HG03039 (cell line): ENCODE data around the gene KCNH2.
"Not testable (repeated sequence)": the region's sequence is repeated elsewhere in the genome, so short reads cannot be mapped to it uniquely, and the experiment has no call there.

ENCODE experiments used
- ATAC-seq: cut with Tn5 transposase; IDR thresholded peaks from one replicate; pipeline ENCODE4 v1.9.1; 2021; ENCODE audit warnings: mild to moderate bottlenecking, moderate library complexity; ENCODE audit not compliant: unreplicated experiment

The KCNH2 gene

GRCh38 chr7:151011616-151012015, 33.5 kb upstream of the KCNH2 start:
- ATAC-seq: not testable (repeated sequence)

GRCh38 chr7:151011097-151011409, 32.9 kb upstream of the KCNH2 start:
- ATAC-seq: no peak

GRCh38 chr7:151010307-151011096, 32.4 kb upstream of the KCNH2 start:
- ATAC-seq: no peak

- no peak for ATAC-seq
These were observed 31.9 kb upstream of the KCNH2 start for GRCh38 chr7:151010037-151010306.

GRCh38 chr7:151009327-151010036, 31.4 kb upstream of the KCNH2 start:
- ATAC-seq: no peak

GRCh38 chr7:151008511-151009323, 30.6 kb upstream of the KCNH2 start:
- ATAC-seq: peak; percentile 75

GRCh38 chr7:151008143-151008510, 30.0 kb upstream of the KCNH2 start:
- ATAC-seq: no peak

GRCh38 chr7:151007469-151007898, 29.4 kb upstream of the KCNH2 start:
- no peak for ATAC-seq

- ATAC-seq: no peak
These were observed 28.6 kb upstream of the KCNH2 start for GRCh38 chr7:151006590-151007300.

GRCh38 chr7:151005566-151005965, 27.4 kb upstream of the KCNH2 start:
- ATAC-seq: no peak

- ATAC-seq: no peak
These were observed 25.5 kb upstream of the KCNH2 start for GRCh38 chr7:151003572-151003971.

- ATAC-seq: no peak
These were observed 23.4 kb upstream of the KCNH2 start for GRCh38 chr7:151001546-151001945.

GRCh38 chr7:151000897-151001495, 22.9 kb upstream of the KCNH2 start:
- ATAC-seq: no peak

GRCh38 chr7:150999497-151000230, 21.5 kb upstream of the KCNH2 start:
- ATAC-seq: no peak

- no peak for ATAC-seq
These were observed 20.9 kb upstream of the KCNH2 start for GRCh38 chr7:150999001-150999400.

- no peak for ATAC-seq
These were observed 20.2 kb upstream of the KCNH2 start for GRCh38 chr7:150998341-150998740.

- no peak for ATAC-seq
These were observed 19.7 kb upstream of the KCNH2 start for GRCh38 chr7:150997817-150998216.

- no peak for ATAC-seq
These were observed 19.0 kb upstream of the KCNH2 start for GRCh38 chr7:150997075-150997511.

- no peak for ATAC-seq
These were observed 18.4 kb upstream of the KCNH2 start for GRCh38 chr7:150996376-150997074.
